Caco-2 (cell line): ENCODE results near the gene MBTPS1. TPM values are rescaled to one million over a fixed set of nuclear protein-coding genes. Genes with fewer than 3 reads are reported as not detected.
"Not testable (repeated sequence)": the region's sequence is repeated elsewhere in the genome, so short reads cannot be mapped to it uniquely, and the experiment has no call there.

Experiments
- BruUV-seq: library from RNA; stranded (reverse); fragments of 400-500 nt; replicated peaks from 2 replicates; lab custom pipeline; 2021; lab: Mats Ljungman, UMichigan
- CTCF ChIA-PET: fragments of 300-600 bp; sonication (Branson Sonifier 250); formaldehyde crosslinking; loops from one replicate; lab custom pipeline; 2022; ENCODE audit warnings: antibody characterized with exemption; lab: Charles Lee
- POLR2A ChIA-PET: fragments of 300-600 bp; sonication (Branson Sonifier 250); formaldehyde crosslinking; loops from one replicate; lab custom pipeline; 2022; ENCODE audit warnings: antibody characterized with exemption; lab: Charles Lee
- DNase-seq, 2 experiments: peaks; one replicate each; pipeline versions ENCODE4 v3.0.0 to v3.0.0-alpha.2; 2020 to 2022
- H3K27me3 ChIP-seq: replicated peaks from 2 replicates; pipeline ENCODE4 v1.6.0; 2011; ENCODE audit warnings: low read length; ENCODE audit not compliant: control insufficient read depth, insufficient read depth
- H3K36me3 ChIP-seq: 2 replicates; pipeline ENCODE4 v1.5.1; 2011; ENCODE audit warnings: low read length; ENCODE audit not compliant: control insufficient read depth, insufficient read depth
- H3K4me1 ChIP-seq: fragments of 250-450 bp; sonication (Bioruptor Pico); 2 replicates; pipeline ENCODE4 v1.5.1; 2020; ENCODE audit warnings: mild to moderate bottlenecking
- H3K4me3 ChIP-seq: 2 replicates; pipeline ENCODE4 v1.5.1; 2011; ENCODE audit warnings: low read depth, mild to moderate bottlenecking, control low read depth, low read length
- H3K9me3 ChIP-seq: fragments of 250-450 bp; sonication (Bioruptor Pico); 2 replicates; pipeline ENCODE4 v1.5.1; 2020; ENCODE audit warnings: mild to moderate bottlenecking, moderate library complexity
- H3K27ac Mint-ChIP-seq: one replicate; pipeline ENCODE4 v1.8.0; 2022; ENCODE audit warnings: mixed read lengths; ENCODE audit not compliant: unreplicated experiment
- H3K27me3 Mint-ChIP-seq: one replicate; pipeline ENCODE4 v1.8.0; 2022; ENCODE audit warnings: mixed read lengths; ENCODE audit not compliant: insufficient read depth, unreplicated experiment
- H3K36me3 Mint-ChIP-seq: one replicate; pipeline ENCODE4 v1.8.0; 2022; ENCODE audit warnings: mild to moderate bottlenecking, mixed read lengths; ENCODE audit not compliant: insufficient read depth, unreplicated experiment
- H3K4me1 Mint-ChIP-seq: one replicate; pipeline ENCODE4 v1.8.0; 2022; ENCODE audit warnings: low read depth, mixed read lengths; ENCODE audit not compliant: unreplicated experiment
- H3K4me3 Mint-ChIP-seq: one replicate; pipeline ENCODE4 v1.8.0; 2022; ENCODE audit warnings: mild to moderate bottlenecking, moderate library complexity, mixed read lengths; ENCODE audit not compliant: unreplicated experiment
- H3K9me3 Mint-ChIP-seq: one replicate; pipeline ENCODE4 v1.8.0; 2022; ENCODE audit warnings: mixed read lengths; ENCODE audit not compliant: unreplicated experiment
- CTCF ChIP-seq, 2 experiments: fragments of 200-600 bp in 1 of 2; IDR thresholded peaks; 1 replicate in 1 of 2; 2 replicates in 1 of 2; pipeline versions ENCODE4 v1.5.1 to v1.8.0; 2011 to 2022; ENCODE audit warnings: antibody characterized with exemption in 1 of 2, control low read depth in 1 of 2, inconsistent platforms in 1 of 2, low read depth in 1 of 2, low read length in 1 of 2, mild to moderate bottlenecking in 1 of 2, moderate library complexity in 1 of 2; ENCODE audit not compliant: insufficient read depth in 1 of 2, severe bottlenecking in 1 of 2, unreplicated experiment in 1 of 2
- intact Hi-C: fragments of 100-400 bp; cut with micrococcal nuclease; formaldehyde crosslinking; loops from one replicate; pipeline ENCODE4 v1.10.0; 2022; ENCODE audit not compliant: unreplicated experiment
- total RNA-seq: library from RNA; stranded (reverse); gene quantifications from 2 replicates; pipeline ENCODE4 v1.2.3, GENCODE V29; 2022

The MBTPS1 gene
- total RNA-seq, 1 experiment from 2014 or later = 96.4 TPM

GRCh38 chr16:84119368-84119767 is 2.6 kb upstream of the MBTPS1 start:
- Histone ChIP-seq H3K4me3 (no peak overlapping the region), H3K36me3 (no peaks in the 10 kb centered on the region; the same call in 1 of the 2 replicates), H3K9me3 (no peaks in the 10 kb centered on the region), H3K4me1 (no peaks in the 10 kb centered on the region), H3K27me3 (no peaks in the 10 kb centered on the region)
- intact Hi-C loops = no loop called here
- no peak for DNase-seq
- H3K27ac Mint-ChIP-seq = no peak overlapping the region
- H3K4me1 Mint-ChIP-seq = no peaks in the 10 kb centered on the region
- H3K9me3 Mint-ChIP-seq = no peaks in the 10 kb centered on the region
- ChIA-PET POLR2A (no interaction called here), CTCF (no interaction called here)
- H3K27me3 Mint-ChIP-seq = no peaks in the 10 kb centered on the region
- BruUV-seq = no TSS peak
- H3K36me3 Mint-ChIP-seq = peaks cover 23% of the 10 kb centered on the region
- no peak for TF ChIP-seq CTCF (IDR thresholded peaks at IDR 0.05; ENCODE audit: insufficient read depth in 1 of 2, low read depth in 1 of 2, low read length in 1 of 2, severe bottlenecking in 1 of 2, unreplicated experiment in 1 of 2)
- H3K4me3 Mint-ChIP-seq = no peak overlapping the region

- H3K4me1 ChIP-seq, intact Hi-C loops, BruUV-seq, H3K4me1 Mint-ChIP-seq, H3K27me3 Mint-ChIP-seq, H3K4me3 ChIP-seq, H3K27me3 ChIP-seq, H3K36me3 ChIP-seq, H3K9me3 Mint-ChIP-seq, H3K27ac Mint-ChIP-seq, POLR2A ChIA-PET, H3K9me3 ChIP-seq, CTCF ChIA-PET, DNase-seq: not testable (repeated sequence)
- H3K4me3 Mint-ChIP-seq = peak overlapping the region; percentile 92
- peaks cover 23% of the 10 kb centered on the region for H3K36me3 Mint-ChIP-seq
Measured at GRCh38 chr16:84118315-84118714, 1.6 kb upstream of the MBTPS1 start.

- no peak for DNase-seq
- intact Hi-C loops = loop anchor here (2.0 kb wide), 1 partner anchor 57 kb away; no protein-coding TSS in a partner anchor
- Histone ChIP-seq H3K27me3 (no peaks in the 10 kb centered on the region), H3K9me3 (no peaks in the 10 kb centered on the region), H3K4me3 (peak overlapping the region; percentile 62), H3K4me1 (no peaks in the 10 kb centered on the region), H3K36me3 (no peaks in the 10 kb centered on the region; the same call in 1 of the 2 replicates)
- no TSS peak for BruUV-seq
- Mint-ChIP-seq H3K27me3 (no peaks in the 10 kb centered on the region), H3K4me1 (no peaks in the 10 kb centered on the region), H3K9me3 (no peaks in the 10 kb centered on the region), H3K4me3 (peak overlapping the region; percentile 92), H3K27ac (peak overlapping the region; percentile 96), H3K36me3 (peaks cover 23% of the 10 kb centered on the region)
- TF ChIP-seq CTCF (IDR thresholded peaks at IDR 0.05; ENCODE audit: insufficient read depth in 1 of 2, low read depth in 1 of 2, low read length in 1 of 2, severe bottlenecking in 1 of 2, unreplicated experiment in 1 of 2) = no peak
- ChIA-PET CTCF (interaction anchor here (1.2 to 1.3 kb wide), 2 partner anchors 58 to 69 kb away, joined by 4 to 11 read pairs; partner anchors contain the start of gene TAF1C), POLR2A (interaction anchor here (0.5 to 1.3 kb wide), 2 partner anchors 27 to 70 kb away, joined by 3 to 10 read pairs; partner anchors contain the start of gene TAF1C)
Measured at GRCh38 chr16:84117494-84117843, 727 bp upstream of the MBTPS1 start.
